RPMI8226 (cell line): ENCODE results near the gene ACTG1.

ENCODE experiments used
- DNase-seq: peaks from one replicate; pipeline ENCODE4 v3.0.0-alpha.2; 2015

Gene ACTG1

DNA sequence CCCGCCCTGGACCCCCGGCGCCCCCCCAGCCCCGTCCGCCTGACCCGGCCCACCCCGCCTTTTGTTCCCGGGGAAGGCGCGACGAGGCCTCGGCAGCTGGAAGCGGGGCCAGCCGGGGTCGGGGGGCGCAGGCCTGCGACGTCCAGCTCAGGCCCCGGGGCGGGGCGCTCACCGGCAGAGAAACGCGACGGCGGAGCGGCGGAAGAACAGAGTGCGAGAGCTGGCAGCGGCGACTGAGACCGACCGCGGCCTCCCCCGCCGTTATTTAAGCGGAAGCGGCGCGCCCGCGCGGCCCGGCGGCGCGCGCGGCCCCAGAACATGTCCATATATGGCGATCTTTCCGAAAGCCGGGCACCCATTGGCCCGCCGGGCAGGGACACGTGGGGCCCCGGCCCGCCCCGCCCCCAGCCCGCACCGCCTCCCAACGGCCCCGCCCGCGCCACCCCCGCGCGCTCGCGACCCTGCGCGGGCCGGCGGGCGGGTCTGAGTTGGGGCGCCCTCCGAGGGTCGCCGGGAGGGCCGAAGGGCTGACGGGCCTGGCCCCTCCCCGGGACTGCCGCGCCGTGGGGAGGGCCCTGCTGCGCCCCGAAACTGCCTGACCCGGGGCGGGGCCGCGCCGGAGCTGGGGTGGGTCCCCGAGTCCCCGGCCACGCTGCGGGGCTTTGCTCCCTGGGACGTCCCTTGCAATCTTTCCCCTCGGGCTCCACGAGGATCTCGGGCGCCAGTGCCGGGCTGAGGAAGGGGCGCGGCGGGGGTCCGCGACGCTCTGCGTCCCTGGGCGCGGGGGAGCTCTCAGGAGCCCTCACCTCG is at the start of gene ACTG1:
TSS of gene ACTG1 (minus strand) at position 238 of the 810 bp plus-strand sequence. CDS start 445 bp downstream, outside the sequence.
- DNase-seq = peak; percentile 96

DNA sequence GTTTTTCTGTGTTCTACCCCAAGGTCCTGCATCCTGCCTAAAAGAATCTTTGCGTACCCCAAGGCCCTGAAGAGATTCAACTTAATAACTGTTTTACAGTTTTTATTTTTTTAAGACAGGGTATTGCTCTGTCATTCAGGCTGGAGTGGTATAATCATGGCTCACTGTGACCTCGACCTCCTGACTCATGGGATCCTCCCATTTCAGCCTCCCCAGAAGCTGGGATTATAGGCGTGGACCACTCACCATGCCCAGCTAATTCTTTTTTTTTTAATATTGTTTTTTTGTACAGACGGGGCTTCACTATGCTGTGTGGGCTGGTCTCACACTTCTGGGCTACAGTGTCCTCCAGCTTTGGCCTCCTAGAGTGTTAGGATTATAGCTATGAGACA is 48.9 kb upstream of the ACTG1 start:
- no peak for DNase-seq

DNA sequence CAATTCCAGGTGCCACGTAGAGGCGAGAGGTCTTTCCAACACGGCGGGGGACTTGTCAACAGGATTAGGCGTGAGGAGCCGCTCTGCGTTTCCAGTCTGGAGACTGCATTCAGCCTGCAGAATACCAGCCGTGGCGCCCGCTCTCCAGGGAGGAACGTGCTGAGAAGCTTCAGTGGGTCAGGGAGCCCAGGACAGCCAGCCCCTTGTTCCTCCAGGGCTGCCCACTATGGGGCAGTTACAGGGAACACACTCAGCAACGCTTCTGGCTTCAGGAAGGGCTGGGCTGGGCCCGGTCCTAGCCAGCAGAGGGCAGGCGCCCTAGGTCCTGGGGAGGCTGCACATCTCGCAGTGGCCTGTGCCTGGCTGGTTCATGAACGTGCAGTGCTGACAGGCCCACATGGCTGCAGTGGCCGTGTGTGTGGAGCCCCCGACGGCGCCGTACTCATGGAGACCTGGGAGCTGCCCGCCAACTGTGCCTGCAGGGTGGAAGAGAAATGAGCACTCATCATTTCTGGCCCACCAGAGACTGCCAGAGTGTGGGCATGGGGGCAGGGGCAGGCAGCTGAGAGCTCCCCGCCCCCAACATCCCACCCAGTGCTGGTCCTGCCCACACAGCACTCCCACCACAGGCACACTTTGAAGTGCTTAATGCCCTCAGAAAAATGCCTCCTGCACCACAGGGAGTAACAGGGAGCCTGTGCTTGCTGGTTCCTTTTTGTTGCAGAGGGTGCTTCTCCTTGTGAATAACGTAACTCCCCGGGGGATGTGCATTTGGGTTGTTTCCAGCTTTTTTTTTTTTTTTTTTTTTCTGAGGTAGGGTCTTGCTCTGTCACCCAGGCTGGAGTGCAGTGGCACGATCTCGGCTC is 46.6 kb upstream of the ACTG1 start:
- no peak for DNase-seq

DNA sequence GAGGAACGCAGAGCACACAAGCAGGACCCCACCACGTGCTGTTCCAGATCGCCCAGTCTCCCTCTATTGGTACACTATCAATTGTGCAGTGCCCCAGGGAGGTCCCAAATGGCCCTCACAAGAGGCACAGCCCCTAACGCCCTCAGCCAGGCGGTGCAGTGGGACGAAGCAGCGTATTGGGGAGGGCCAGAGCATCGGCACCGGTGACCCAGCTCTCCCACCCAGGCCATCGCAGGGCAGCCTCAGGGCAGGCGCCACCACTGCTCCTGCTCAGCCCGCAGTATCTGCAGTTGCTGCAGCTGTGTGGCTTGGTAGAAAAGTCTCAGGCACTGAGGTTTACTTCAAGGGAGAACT is 45.5 kb upstream of the ACTG1 start:
- DNase-seq = no peak

DNA sequence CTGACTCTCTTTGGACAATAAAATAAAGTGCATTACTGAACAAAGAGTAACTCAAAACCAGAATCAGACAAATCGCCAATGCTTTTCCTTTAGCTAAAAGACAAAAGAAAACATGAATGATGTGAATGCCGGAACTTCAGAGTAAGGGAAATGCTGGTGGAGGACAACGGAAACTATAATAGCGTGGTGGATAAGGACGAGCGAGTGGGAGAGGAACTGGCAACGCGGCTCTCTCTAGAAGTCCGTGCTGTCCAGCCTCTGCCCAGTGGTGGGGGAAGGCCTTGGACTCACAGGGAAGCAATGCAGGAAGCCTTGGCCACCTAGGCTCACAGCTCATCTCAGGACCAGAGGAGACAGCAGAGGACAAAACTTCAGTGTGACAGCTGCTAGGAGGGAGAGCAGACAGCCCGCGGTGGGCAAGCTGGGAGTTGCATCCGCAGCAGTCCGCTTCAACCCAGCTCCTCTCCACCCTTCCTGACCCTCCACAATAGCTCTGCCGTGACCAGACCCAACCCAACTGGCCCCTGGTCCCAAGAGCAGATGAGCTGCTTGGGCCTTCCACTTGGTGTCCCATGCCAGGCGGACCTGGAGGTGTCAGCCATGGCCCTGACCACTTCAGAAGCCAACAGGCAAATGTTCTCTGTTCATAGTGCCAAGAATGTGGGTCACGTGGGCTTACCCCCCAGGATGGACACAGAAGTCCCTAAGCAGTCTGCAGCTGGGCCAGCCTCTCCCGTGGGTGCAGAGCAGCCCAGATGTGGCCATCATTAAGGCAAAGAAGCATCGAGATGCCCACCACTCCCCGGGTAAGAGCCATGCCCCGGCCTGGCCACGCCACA is 44.9 kb upstream of the ACTG1 start:
- no peak for DNase-seq

DNA sequence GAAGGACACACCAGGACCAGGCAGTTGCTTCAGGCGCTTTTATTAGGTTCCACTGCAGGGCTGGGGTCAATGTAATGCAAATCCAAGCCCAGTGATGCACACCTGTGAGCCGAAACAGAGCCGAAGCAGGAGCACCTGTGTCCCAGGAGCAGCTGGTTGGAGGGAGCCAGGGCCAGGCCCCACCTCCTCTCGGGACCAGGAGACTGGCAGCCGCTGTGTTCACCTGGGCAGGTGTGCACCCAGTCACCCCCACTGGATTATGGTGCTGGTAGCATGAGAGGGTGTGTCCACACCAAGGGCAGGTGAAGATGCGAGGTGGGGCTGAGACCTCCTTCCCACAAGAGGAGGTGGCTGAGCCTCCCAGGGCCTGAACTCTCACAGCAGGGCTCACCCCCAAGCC is 44.3 kb upstream of the ACTG1 start:
- no peak for DNase-seq

DNA sequence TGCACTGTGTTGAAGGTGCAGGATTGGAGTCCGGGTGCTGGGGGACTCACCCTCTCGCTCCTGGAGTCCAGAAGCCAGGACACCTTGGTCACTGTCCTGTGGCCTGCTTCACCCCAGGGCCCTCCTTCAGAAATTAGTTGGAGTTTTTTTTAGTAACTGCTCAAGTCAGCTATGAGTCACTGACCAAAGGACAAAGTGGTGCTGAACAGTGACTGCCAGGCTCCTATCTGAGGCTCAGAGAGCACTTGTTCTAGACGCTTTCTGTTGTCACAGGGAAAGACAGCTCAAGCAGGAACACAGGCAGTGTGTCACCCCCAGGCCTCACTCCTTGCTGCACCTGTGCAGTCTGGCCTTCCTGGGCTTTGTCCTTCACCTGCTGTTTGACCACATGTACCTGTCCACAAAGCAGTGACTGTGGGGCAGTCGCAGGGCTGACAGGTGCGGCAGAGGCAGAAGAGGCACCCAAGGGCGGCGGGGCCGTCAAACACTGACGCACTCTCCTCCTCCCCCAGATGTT is 43.6 kb upstream of the ACTG1 start:
- no peak for DNase-seq

DNA sequence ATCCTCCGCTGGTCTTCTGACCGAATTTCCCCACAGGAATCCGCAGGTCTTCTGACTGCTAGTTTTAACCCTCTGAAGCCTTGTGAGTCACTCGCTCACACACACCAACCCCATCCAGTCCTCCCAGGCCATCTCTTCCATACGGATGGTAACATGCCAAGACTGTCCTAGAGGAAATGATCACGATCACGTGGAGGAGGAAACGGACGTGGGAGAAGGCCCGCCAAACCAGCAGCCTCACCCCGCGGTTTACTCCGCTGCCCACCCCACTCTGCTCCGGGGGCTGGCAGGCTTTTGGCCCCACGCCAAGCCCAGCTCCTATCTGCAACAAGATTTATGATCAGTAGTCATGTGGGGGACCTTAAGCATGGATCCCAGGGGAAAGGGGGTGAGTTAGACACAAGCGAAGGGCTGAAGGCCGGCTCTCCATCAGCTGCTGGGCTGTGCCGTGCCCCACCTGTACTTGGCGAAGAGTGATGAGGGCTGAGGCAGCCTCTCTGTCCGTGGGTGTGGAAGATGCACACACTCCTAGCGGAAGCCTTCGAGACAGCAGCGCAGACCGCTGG is 41.1 kb upstream of the ACTG1 start:
- no peak for DNase-seq

DNA sequence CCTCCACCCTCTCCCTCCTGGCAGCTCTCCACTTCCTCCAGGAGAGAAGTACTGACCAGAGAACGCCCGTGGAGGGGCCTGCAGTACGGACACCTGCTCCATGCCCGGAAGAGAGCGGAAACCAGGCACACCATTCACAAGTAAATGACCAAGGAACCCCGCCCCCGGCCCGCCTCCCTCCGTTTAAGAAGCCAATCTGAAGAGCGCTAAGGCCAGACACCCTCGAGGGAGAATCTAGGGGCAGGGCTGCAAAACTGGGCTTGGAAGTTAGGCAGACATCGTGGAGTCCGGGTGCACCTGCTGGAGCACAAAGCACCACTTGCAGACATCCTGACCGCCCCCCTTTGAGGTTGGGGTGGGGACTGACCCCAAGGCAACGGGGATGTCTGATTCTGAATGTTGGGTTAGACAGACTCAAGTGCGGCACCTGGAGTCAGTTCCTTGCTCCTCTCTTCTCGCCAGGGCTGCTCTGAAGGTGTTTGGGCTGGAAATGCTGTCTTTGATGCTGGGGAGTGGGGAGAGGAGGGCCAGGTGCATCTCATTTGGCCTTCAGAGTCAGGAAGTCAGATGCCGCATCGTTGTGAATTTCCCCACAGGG is 40.5 kb upstream of the ACTG1 start:
- DNase-seq = peak; percentile 92

DNA sequence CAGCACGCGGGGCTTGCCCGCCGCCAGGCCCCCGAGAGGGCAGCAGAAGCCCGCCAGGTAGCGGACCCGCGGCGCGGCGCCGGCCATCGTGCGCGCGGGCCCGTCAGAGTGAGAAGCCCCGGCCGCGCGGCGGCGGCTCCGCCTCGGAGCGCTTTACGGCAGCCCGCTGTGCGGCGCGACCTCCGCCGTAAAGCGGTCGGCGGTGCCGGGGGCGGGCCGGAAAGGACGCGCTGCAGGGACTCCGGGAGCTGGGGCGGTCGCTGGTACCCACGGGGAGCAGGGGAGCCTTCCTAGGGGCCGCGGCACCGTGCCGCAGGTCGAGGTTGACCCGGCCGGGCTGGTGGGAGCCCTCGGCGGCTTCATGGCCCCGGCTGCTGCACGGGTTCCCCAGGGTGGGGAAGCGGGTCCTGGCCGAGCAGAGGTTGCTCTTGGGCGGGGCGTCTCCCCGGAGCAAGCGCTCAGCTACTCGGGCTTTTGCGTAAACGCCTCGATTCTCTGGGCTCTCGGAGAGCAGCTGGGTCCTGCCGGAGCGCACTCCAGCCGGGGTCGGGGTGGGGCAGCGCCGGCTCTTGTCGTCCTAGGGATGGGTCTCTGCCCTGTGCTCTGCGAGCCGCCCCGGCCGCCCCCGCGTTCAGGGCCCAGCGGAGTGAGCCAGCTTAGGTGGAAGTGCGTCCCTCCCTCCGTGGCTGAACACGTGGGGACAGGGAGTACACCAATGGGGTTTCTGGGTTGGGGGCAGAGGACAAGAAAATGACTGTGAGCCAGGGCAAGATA is 39.8 kb upstream of the ACTG1 start, which contains the start of gene FAAP100:
TSS of gene FAAP100 (minus strand) at position 110 of the 774 bp plus-strand sequence. CDS start at position 87, 23 bp downstream.
- DNase-seq = peak; percentile 90

DNA sequence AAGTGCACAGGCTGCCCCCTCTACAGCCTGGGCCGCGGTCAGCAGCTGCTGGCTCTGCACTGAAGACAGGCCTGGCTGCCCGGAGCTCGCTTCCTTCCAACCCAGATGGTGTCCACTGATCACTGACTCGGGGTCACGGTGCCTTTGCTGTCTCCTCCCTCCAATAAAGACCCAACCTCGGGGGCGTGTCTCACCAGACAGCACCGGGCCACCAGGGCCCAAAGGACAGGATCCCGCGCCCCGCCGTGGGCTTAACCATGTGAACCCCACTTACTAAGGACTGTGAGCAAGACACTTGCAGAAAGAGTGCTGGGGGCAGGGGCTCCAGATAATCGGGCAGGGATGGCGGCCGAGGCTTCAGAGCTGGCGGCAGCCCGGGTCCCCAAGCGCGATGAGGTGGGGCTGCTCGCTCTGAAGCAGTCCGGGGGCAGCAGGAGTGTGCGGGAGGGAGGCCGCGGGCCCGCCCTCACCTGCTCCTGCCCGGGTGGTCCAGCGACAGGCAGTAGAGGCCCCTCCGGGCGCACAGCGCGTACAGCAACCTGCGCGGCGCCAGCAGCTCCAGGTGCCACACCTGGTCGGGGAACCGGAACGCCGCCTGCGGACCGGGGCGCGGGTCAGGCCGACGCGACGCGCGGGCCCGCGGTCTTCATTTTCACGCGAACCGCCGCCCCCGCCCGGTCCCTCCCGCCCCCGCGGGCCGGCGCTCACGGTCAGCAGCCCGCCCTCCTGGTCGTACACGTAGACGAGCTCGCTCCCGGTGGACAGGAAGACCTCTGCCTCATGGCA is 39.1 kb upstream of the ACTG1 start:
- DNase-seq = no peak

DNA sequence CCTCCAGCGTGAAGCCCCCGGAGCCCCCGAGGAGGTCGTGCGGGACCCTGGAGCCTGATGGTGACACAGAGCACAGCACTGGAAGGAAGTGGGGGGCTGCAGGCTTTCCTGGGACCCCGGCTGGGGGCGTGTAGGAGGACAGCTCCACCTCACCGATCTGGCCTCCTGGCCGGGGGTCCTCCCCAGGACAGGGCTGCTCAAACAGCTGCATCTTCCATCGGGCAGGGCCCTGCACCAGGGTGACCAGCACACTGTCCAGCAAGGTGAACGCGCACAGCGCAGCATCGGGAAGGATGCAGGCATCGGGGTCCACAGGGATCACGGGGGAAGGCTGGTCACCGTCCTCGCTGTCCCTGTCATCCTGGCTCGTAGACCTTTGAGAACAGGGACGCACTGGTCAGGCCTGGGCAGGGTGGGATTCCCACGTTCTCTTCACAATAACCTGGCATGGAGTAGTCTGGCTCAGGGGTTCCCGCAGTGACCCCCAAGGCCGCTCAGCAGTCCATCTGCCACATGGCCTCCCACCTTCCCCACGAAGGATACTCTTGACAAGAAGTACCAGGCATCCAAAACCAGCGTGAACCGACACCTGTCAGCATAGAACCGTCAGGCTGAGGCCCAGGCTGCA is 38.3 kb upstream of the ACTG1 start:
- DNase-seq = no peak

DNA sequence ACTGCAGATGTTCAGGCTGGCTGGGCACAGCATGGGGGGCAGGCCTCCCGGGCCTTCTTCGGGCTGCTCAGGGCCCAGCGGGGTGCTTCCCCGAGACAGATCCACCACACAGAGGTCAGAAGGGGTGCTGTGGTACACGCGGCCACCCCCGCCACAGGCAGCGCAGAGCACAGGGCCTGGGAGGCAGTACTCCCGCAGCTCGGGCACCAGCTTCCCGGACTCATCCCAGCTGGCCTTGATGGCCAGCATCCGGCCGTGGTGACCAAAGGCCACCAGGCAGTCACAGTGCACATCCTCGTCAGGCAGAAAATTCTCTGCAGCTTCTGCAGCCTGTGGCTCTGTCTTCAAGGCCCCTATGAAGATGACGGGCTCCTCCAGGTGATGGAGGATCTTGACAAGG is 37.7 kb upstream of the ACTG1 start:
- DNase-seq = no peak

DNA sequence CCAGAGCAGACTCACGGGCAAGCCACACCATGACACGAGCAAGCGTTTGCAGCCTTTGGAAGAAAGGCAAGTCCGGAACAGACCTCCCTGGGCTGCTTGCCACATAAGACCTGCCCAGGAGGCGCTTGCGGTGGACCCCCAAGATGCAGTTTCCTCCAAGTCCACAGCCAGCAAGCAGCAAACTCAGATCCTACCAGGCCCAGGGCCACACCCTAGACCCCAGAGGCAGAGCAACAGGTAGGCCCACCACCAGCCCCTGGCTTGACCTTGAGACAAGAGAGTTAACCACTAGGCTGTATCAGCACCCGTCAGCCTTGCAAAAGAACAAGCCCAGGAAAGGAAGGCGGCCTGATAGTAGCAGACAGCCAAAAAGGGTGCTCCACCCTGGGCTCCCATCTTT is 37.2 kb upstream of the ACTG1 start:
- DNase-seq = no peak

DNA sequence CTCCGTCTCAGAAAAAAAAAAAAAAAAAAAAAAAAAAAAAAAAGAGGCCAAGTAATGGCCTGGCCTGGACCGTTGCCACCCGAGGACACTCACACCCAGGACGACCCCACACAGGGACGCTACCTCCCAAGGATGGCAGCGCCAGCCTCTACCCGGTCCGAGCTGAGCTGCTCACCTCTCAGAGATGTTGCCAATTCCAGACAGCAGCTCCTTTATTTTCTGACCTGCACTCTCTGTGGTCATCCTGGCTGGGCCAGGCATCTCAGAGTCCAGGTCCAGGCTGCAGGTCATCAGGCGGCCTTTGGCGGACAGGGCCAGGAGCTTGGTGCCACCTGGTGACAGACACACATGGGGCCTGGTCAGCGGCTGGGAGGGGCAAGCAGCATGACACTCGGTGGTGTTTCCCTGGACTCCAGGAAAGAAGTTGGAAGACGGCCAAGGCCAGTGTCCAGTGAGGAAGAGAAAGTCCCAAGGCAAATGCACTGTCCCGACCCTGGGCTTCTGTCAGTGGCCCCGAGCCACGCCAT is 36.5 kb upstream of the ACTG1 start:
- no peak for DNase-seq

DNA sequence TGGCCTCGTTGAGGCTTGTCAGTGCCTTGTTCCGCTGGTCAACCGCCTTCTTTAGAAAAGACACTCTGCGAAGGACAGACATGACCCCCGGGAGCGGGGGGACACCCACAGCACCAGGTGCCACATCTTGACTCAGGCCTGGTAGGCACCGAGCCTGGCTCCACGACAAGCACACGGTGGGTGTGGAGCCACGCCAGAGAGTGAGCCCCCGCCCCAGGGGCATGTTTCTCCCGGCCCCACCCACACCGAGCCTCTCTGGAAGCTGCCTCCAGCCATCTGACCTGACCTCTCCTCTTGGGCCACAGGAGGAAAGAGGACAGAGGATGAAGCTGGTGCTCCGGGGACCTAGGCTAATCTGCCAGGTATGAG is 35.0 kb upstream of the ACTG1 start:
- DNase-seq = no peak

DNA sequence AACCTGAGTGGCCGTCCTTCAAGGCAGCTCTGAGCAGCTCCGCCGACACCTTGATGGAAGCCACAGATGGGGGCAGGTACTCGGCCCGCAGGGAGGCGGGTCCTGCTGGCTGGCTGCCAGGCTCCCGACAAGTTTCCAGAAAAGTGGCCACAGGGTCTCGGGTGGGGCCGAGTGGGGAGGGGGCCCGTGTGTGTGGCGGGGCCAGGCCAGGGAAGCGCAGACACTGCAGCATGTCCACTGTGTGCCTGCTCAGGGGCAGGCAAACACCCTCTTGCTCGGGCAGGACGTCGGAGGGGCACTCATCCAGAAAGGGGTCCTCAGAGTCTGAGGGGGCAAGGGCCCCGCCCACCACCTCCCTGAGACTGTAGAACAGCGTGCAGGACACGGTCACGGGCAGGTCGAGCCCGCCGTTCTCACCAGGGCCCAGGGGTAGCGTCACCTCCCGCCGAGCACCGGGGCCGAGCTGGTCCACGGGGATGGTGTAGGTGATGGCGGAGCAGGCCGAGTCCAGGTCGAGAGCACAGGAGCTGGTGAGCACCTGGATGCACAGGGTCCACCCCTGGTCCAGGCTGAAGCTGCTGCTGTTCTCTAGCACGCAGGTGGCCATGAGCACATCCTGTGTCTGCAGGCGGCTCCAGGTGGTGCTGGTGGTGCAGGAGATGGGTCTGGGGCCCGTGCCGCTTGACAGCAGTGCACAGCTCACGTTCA is 34.5 kb upstream of the ACTG1 start:
- DNase-seq = no peak

DNA sequence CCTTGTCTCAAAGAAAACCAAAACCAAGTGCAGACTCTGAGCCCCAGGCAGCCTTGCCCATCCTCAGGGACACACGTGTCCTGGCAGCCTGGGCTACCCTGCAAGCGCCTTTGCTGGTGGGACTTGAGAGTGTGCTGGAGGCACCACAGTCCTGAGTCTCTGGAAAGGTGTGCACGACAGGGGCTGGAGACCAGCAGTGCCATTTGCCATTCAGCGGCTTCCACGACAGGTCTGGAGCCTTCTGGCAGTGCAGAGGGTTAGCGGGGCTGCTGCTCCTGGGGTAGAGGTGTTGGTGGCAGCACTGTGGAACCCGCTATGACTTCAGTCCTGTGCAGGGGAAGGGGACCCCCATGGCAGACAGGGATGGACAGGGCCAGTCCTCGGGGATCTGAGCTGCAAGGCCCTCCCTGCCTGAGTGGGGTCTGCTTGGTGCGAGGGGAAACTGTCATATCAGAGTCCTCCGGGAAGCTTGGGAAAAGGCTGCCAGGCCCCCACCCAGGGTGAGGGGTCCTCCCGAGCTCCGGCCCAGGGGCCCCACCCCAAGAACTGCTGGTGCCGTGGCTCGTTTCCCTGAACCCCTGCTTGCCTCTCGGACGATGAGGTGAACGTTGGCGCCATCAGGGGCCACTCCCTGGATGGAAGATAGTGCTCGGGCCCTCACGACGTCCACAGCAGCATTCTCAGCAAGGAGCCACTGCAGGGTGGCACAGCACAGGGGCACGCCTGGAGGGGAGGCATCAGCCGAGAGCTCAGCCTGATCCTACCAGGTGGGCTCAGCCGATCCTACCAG is 32.8 kb upstream of the ACTG1 start:
- no peak for DNase-seq
